NT2/D1 (cell line): ENCODE data around the gene SPDYC.
A peak's percentile ranks its signal among the peaks of the same experiment; 100 is the strongest.

Experiments used
- DNase-seq: peaks from one replicate; pipeline ENCODE4 v3.0.0-alpha.2; 2011; ENCODE audit warnings: low read depth, low spot score
- H3K27me3 ChIP-seq: 2 replicates; pipeline ENCODE4 v1.6.0; 2011; ENCODE audit warnings: mild to moderate bottlenecking; ENCODE audit not compliant: insufficient read length, insufficient read depth
- H3K36me3 ChIP-seq: 2 replicates; pipeline ENCODE4 v1.6.1; 2011; ENCODE audit warnings: mild to moderate bottlenecking, low read length, mixed read lengths; ENCODE audit not compliant: insufficient read depth, insufficient read length
- H3K4me1 ChIP-seq: 2 replicates; pipeline ENCODE4 v1.5.1; 2011; ENCODE audit not compliant: insufficient read depth, insufficient read length
- H3K4me3 ChIP-seq: 2 replicates; pipeline ENCODE4 v1.5.1; 2011; ENCODE audit warnings: low read depth; ENCODE audit not compliant: insufficient read length
- H3K9ac ChIP-seq: 2 replicates; pipeline ENCODE4 v1.6.0; 2011; ENCODE audit warnings: low read depth; ENCODE audit not compliant: insufficient read length
- H3K9me3 ChIP-seq: 2 replicates; pipeline ENCODE4 v1.5.1; 2011; ENCODE audit warnings: mild to moderate bottlenecking, low read length; ENCODE audit not compliant: insufficient read depth
- SUZ12 ChIP-seq: IDR thresholded peaks from 2 replicates; pipeline ENCODE4 v1.6.1; 2011; ENCODE audit not compliant: insufficient read length, insufficient read depth; ENCODE audit errors: extremely low read depth
- YY1 ChIP-seq: IDR thresholded peaks from 2 replicates; pipeline ENCODE4 v1.6.1; 2011; ENCODE audit not compliant: insufficient read length, insufficient read depth
- ZNF274 ChIP-seq: IDR thresholded peaks from 2 replicates; pipeline ENCODE4 v1.6.1; 2011; ENCODE audit warnings: mild to moderate bottlenecking, low read depth, low read length

Gene SPDYC, protein sequence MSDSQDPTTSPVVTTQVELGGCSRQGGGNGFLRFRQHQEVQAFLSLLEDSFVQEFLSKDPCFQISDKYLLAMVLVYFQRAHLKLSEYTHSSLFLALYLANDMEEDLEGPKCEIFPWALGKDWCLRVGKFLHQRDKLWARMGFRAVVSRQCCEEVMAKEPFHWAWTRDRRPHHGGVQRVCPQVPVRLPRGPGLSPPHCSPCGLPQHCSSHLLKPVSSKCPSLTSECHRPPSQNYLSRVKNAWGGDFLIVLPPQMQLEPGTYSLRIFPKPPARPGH

GRCh38 chr11:65170058-65170534 lies at the start of gene SPDYC:
Gene SPDYC (plus strand): TSS chr11:65170233. CDS start chr11:65171358, 1,125 bp downstream.
- Histone ChIP-seq H3K9ac (peak within 1 kb of the TSS; percentile 52), H3K27me3 (no peaks in the 10 kb centered on the region), H3K4me3 (peak within 1 kb of the TSS; percentile 31), H3K4me1 (peaks cover 11% of the 10 kb centered on the region), H3K9me3 (no peaks in the 10 kb centered on the region), H3K36me3 (no peaks in the 10 kb centered on the region)
- DNase-seq: no peak
- no peak for TF ChIP-seq YY1
- no peak for TF ChIP-seq SUZ12

GRCh38 chr11:65120831-65121230 lies 49.2 kb upstream of the SPDYC start:
- Histone ChIP-seq H3K9me3 (no peaks in the 10 kb centered on the region), H3K4me1 (peaks cover 12% of the 10 kb centered on the region), H3K4me3 (peak overlapping the region; percentile 97), H3K9ac (peak overlapping the region; percentile 98), H3K36me3 (peaks cover 71% of the 10 kb centered on the region), H3K27me3 (no peaks in the 10 kb centered on the region)
- no peak for DNase-seq
- TF ChIP-seq SUZ12 (no peak), ZNF274 (no peak), YY1 (no peak)

- Histone ChIP-seq H3K9me3 (no peaks in the 10 kb centered on the region), H3K27me3 (no peaks in the 10 kb centered on the region), H3K4me3 (peak overlapping the region; percentile 97), H3K36me3 (peaks cover 71% of the 10 kb centered on the region), H3K4me1 (peaks cover 10% of the 10 kb centered on the region), H3K9ac (peak overlapping the region; percentile 98)
- no peak for TF ChIP-seq YY1
- TF ChIP-seq ZNF274: no peak
- TF ChIP-seq SUZ12: no peak
- no peak for DNase-seq
These were observed 48.6 kb upstream of the SPDYC start for GRCh38 chr11:65121447-65121864.

- Histone ChIP-seq H3K4me3 (peak within 1 kb of the TSS; percentile 97), H3K9ac (peak within 1 kb of the TSS; percentile 98), H3K4me1 (peaks cover 11% of the 10 kb centered on the region), H3K27me3 (no peaks in the 10 kb centered on the region), H3K9me3 (no peaks in the 10 kb centered on the region), H3K36me3 (peaks cover 74% of the 10 kb centered on the region)
- DNase-seq: peak; percentile 100
- TF ChIP-seq YY1 (peak; percentile 84), SUZ12 (no peak)
These were observed 48.0 kb upstream of the SPDYC start, which contains the start of the genes FAU and MRPL49 for GRCh38 chr11:65121865-65122696. Gene FAU (minus strand): TSS chr11:65122134. CDS start chr11:65121813, 321 bp downstream. Gene MRPL49 (plus strand): TSS chr11:65122321. CDS start chr11:65122347, 26 bp downstream.

GRCh38 chr11:65124480-65125196 lies 45.4 kb upstream of the SPDYC start:
- H3K9ac ChIP-seq: no peak overlapping the region
- DNase-seq: no peak
- no peaks in the 10 kb centered on the region for H3K9me3 ChIP-seq
- no peak for TF ChIP-seq SUZ12
- TF ChIP-seq ZNF274: no peak
- TF ChIP-seq YY1: no peak
- peaks cover 12% of the 10 kb centered on the region for H3K4me1 ChIP-seq
- peaks cover 84% of the 10 kb centered on the region for H3K36me3 ChIP-seq
- H3K4me3 ChIP-seq: no peak overlapping the region
- H3K27me3 ChIP-seq: no peaks in the 10 kb centered on the region

DNA sequence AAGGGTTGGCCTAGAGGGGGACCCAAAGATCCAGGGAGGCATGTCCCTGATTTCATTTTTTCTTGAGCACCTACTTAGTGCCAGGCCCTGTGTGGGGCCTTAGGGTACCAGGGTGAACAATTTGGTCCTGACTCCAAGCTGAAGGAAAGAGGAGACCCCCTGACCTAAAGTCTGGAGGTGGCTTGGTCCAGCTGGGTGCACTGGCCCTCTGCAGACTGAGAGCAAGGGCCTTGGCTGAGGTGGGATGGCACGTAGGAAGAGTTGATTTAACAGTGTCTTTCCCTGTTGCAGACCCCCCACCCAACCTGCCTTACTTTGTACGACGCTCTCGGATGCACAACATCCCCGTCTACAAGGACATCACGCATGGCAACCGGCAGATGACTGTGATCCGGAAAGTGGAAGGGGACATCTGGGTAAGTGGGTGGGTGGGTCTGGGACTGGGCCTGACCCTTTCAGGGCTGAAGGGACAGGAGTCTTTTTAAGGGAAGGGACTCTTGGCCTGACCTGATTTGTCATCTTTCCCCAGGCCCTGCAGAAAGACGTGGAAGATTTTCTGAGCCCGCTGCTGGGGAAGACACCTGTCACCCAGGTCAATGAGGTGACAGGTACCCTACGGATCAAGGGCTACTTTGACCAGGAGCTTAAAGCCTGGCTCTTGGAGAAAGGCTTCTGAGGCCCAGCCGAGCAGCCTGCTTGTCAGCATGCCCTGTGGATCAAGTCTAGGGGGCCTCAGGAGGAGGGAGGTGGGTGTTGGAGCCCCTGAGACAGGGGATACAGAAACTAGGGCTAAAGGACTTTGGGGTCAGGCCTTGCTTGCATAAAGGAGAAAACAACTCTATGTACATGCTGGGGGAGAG lies 44.6 kb upstream of the SPDYC start:
- no peak overlapping the region for H3K4me3 ChIP-seq
- no peak for TF ChIP-seq YY1
- peaks cover 84% of the 10 kb centered on the region for H3K36me3 ChIP-seq
- DNase-seq: no peak
- H3K27me3 ChIP-seq: no peaks in the 10 kb centered on the region
- H3K4me1 ChIP-seq: peaks cover 12% of the 10 kb centered on the region
- no peak overlapping the region for H3K9ac ChIP-seq
- no peaks in the 10 kb centered on the region for H3K9me3 ChIP-seq
